HCT116 (cell line): ENCODE measurements around the gene KRT86. TPM values are rescaled to one million over a fixed set of nuclear protein-coding genes. Genes with fewer than 3 reads are reported as not detected.

Source experiments
- ATAC-seq: fragments of 200-7000 bp; cut with Tn5 transposase; 2 replicates; pipeline ENCODE4 v1.9.1; 2020; ENCODE audit warnings: mild to moderate bottlenecking, moderate library complexity
- BruUV-seq: library from RNA; stranded (reverse); fragments of 400-500 nt; replicated peaks from 2 replicates; lab custom pipeline; 2021; lab: Mats Ljungman, UMichigan
- CTCF ChIA-PET: fragments of 300-600 bp; sonication (Branson Sonifier 250); formaldehyde crosslinking; loops from one replicate; lab custom pipeline; 2021; ENCODE audit warnings: antibody characterized with exemption; lab: Charles Lee
- POLR2A ChIA-PET: fragments of 300-600, 350-600 bp; sonication (Branson Sonifier 250); formaldehyde crosslinking; loops from one replicate; lab custom pipeline; 2021; ENCODE audit warnings: antibody characterized with exemption; lab: Charles Lee
- RAD21 ChIA-PET, 2 experiments: fragments of 300-600 bp; sonication (Branson Sonifier 250); formaldehyde crosslinking; loops; one replicate each; lab custom pipeline; 2023; ENCODE audit warnings: low total read pairs in 2 of 2; ENCODE audit not compliant: uncharacterized antibody in 2 of 2, unreplicated experiment in 2 of 2, low non-redundant PET in 1 of 2; lab: Charles Lee
- DNase-seq: peaks from one replicate; pipeline ENCODE4 v3.0.0-alpha.2; 2010; ENCODE audit warnings: low read depth, low spot score
- H2AFZ ChIP-seq: fragments of 200-600 bp; shearing (Covaris generic), sonication (generic); 2 replicates; pipeline ENCODE4 v1.6.1; 2017; ENCODE audit warnings: low read depth, mixed run types, mixed read lengths, antibody characterized with exemption, low read length; ENCODE audit not compliant: poor library complexity, severe bottlenecking
- H3K27ac ChIP-seq: 2 replicates; pipeline ENCODE4 v1.5.1; 2012; ENCODE audit warnings: low read depth, low read length
- H3K27me3 ChIP-seq: fragments of 200-600 bp; sonication (generic); 2 replicates; pipeline ENCODE4 v1.6.1; 2016; ENCODE audit warnings: mixed run types, low read length, mixed read lengths; ENCODE audit not compliant: insufficient read depth
- H3K36me3 ChIP-seq, 2 experiments: fragments of 200-500 bp in 1 of 2; fragments of 200-600 bp in 1 of 2; sonication (Bioruptor generic) in 1 of 2; sonication (generic) in 1 of 2; 2 replicates each; pipeline versions ENCODE4 v1.5.1 to v1.6.1; 2014 to 2016; ENCODE audit warnings: low read length in 2 of 2, inconsistent platforms in 1 of 2, mixed read lengths in 1 of 2, mixed run types in 1 of 2; ENCODE audit not compliant: insufficient read depth in 2 of 2, control insufficient read depth in 1 of 2
- H3K4me1 ChIP-seq, 2 experiments: fragments of 200-600 bp in 1 of 2; sonication (generic) in 1 of 2; 2 replicates each; pipeline versions ENCODE4 v1.5.1 to v1.6.1; 2012 to 2017; ENCODE audit warnings: low read length in 2 of 2, inconsistent platforms in 1 of 2, mild to moderate bottlenecking in 1 of 2, mixed read lengths in 1 of 2, mixed run types in 1 of 2, moderate library complexity in 1 of 2; ENCODE audit not compliant: insufficient read depth in 2 of 2, control insufficient read depth in 1 of 2
- H3K4me2 ChIP-seq: fragments of 200-600 bp; sonication (generic); 2 replicates; pipeline ENCODE4 v1.6.1; 2017; ENCODE audit warnings: mixed run types, low read length, mixed read lengths
- H3K4me3 ChIP-seq, 2 experiments: fragments of 200-600 bp in 1 of 2; sonication (generic) in 1 of 2; replicated peaks in 1 of 2; 2 replicates each; pipeline ENCODE4 v1.5.1; 2011 to 2016; ENCODE audit warnings: low read length in 2 of 2, control low read depth in 1 of 2, low read depth in 1 of 2, mild to moderate bottlenecking in 1 of 2, mixed read lengths in 1 of 2, mixed run types in 1 of 2
- H3K79me2 ChIP-seq: fragments of 200-600 bp; sonication (generic); 2 replicates; pipeline ENCODE4 v1.6.1; 2017; ENCODE audit warnings: mild to moderate bottlenecking, mixed run types, low read length, moderate library complexity, mixed read lengths; ENCODE audit not compliant: insufficient read depth
- H3K9ac ChIP-seq: fragments of 200-600 bp; sonication (generic); 2 replicates; pipeline ENCODE4 v1.6.1; 2016; ENCODE audit warnings: low read length, mixed read lengths
- H3K9me2 ChIP-seq: fragments of 200-600 bp; sonication (generic), shearing (Covaris generic); 2 replicates; pipeline ENCODE4 v1.6.1; 2017; ENCODE audit warnings: mixed run types, mild to moderate bottlenecking, moderate library complexity; ENCODE audit not compliant: insufficient read depth
- H3K9me3 ChIP-seq, 2 experiments: fragments of 200-500 bp in 1 of 2; fragments of 200-600 bp in 1 of 2; sonication (Bioruptor generic) in 1 of 2; sonication (generic) in 1 of 2; 2 replicates each; pipeline ENCODE4 v1.6.1; 2014 to 2017; ENCODE audit warnings: low read length in 2 of 2, mixed read lengths in 2 of 2, inconsistent platforms in 1 of 2, low read depth in 1 of 2, mild to moderate bottlenecking in 1 of 2, mixed run types in 1 of 2, moderate library complexity in 1 of 2; ENCODE audit not compliant: control insufficient read depth in 1 of 2, insufficient read depth in 1 of 2
- H4K20me1 ChIP-seq: fragments of 200-600 bp; sonication (generic), shearing (Covaris generic); 2 replicates; pipeline ENCODE4 v1.6.1; 2017; ENCODE audit warnings: mixed run types, mild to moderate bottlenecking, moderate library complexity; ENCODE audit not compliant: insufficient read depth
- CBX3 ChIP-seq: IDR thresholded peaks from 2 replicates; pipeline ENCODE4 v1.6.1; 2012; ENCODE audit warnings: low read depth
- CEBPB ChIP-seq: IDR thresholded peaks from 2 replicates; pipeline ENCODE4 v1.6.1; 2012; ENCODE audit warnings: low read depth
- EGR1 ChIP-seq: IDR thresholded peaks from 2 replicates; pipeline ENCODE4 v1.6.1; 2012; ENCODE audit warnings: low read depth
- EZH2 ChIP-seq: fragments of 200-600 bp; sonication (generic); IDR thresholded peaks from 2 replicates; pipeline ENCODE4 v1.6.1; 2017; ENCODE audit warnings: antibody characterized with exemption, mixed run types
- FOSL1 ChIP-seq: IDR thresholded peaks from 2 replicates; pipeline ENCODE4 v1.6.1; 2012; ENCODE audit warnings: low read depth
- JUND ChIP-seq: IDR thresholded peaks from 2 replicates; pipeline ENCODE4 v1.6.1; 2012
- POLR2AphosphoS5 ChIP-seq: IDR thresholded peaks from 2 replicates; pipeline ENCODE4 v1.6.1; 2011; ENCODE audit warnings: mild to moderate bottlenecking, low read depth, low read length, moderate library complexity
- REST ChIP-seq: IDR thresholded peaks from 2 replicates; pipeline ENCODE4 v1.6.1; 2012; ENCODE audit warnings: low read depth
- ZFX ChIP-seq: fragments of 450-650 bp; IDR thresholded peaks from 2 replicates; pipeline ENCODE4 v1.6.1; 2017
- ZNF274 ChIP-seq: fragments of 200-500 bp; sonication (Bioruptor generic); IDR thresholded peaks from 2 replicates; pipeline ENCODE4 v1.6.1; 2014; ENCODE audit warnings: mild to moderate bottlenecking, low read depth, low read length, inconsistent platforms
- intact Hi-C: fragments of 100-400 bp; cut with micrococcal nuclease; formaldehyde crosslinking; loops from 2 replicates; pipeline ENCODE4 v1.10.0; 2022
- total RNA-seq: library from RNA; stranded (reverse); gene quantifications from one replicate; pipeline ENCODE4 v1.2.1, GENCODE V29; 2021; ENCODE audit not compliant: unreplicated experiment
- TF ChIP-seq, protein P1 (sequence below): IDR thresholded peaks from 2 replicates; pipeline ENCODE4 v1.6.1; 2012

Gene KRT86
- total RNA-seq, 1 experiment from 2014 or later: 1.5 TPM

GRCh38 chr12:52350786-52351185 lies 76.3 kb downstream of the KRT86 start:
- no peak for TF ChIP-seq CEBPB
- TF ChIP-seq JUND: no peak
- no peak for TF ChIP-seq ZFX
- no peak for TF ChIP-seq FOSL1
- TF ChIP-seq, protein P1, sequence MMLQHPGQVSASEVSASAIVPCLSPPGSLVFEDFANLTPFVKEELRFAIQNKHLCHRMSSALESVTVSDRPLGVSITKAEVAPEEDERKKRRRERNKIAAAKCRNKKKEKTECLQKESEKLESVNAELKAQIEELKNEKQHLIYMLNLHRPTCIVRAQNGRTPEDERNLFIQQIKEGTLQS: no peak
- TF ChIP-seq EZH2: no peak
- no peak for TF ChIP-seq POLR2AphosphoS5
- TF ChIP-seq EGR1: no peak
- no peak for TF ChIP-seq CBX3
- no peak for TF ChIP-seq ZNF274
- TF ChIP-seq REST: no peak
- TF ChIP-seq, all 23 proteins: peak for 0
- Histone ChIP-seq H3K79me2 (no peaks in the 10 kb centered on the region), H3K9ac (no peak overlapping the region), H3K36me3 (no peaks in the 10 kb centered on the region), H2AFZ (no peak overlapping the region), H3K9me2 (no peaks in the 10 kb centered on the region), H3K27ac (no peak overlapping the region), H3K4me1 (peaks cover 4 to 13% of the 10 kb centered on the region in 2 experiments), H3K4me2 (no peak overlapping the region), H3K9me3 (no peaks in the 10 kb centered on the region), H4K20me1 (no peaks in the 10 kb centered on the region), H3K4me3 (no peak overlapping the region), H3K27me3 (no peaks in the 10 kb centered on the region; the same call in 1 of the 2 replicates)
- CTCF ChIA-PET: interaction anchor here (1.8 to 2.3 kb wide), 2 partner anchors 11 to 23 kb away, joined by 6 read pairs; no protein-coding TSS in a partner anchor
- BruUV-seq: no TSS peak
- POLR2A ChIA-PET: no interaction called here
- DNase-seq: no peak
- intact Hi-C loops: no loop called here
- no peak for ATAC-seq
- RAD21 ChIA-PET: no interaction called here
